Astrocyte (in vitro differentiated cells and primary cell): Measurements from ENCODE around the gene RGS5.

Source experiments
- EZH2 ChIP-seq: IDR thresholded peaks from 2 replicates; pipeline ENCODE4 v1.6.1; 2012; ENCODE audit warnings: mild to moderate bottlenecking, low read length, inconsistent platforms; ENCODE audit not compliant: insufficient read depth
- TF ChIP-seq, protein P1 (sequence below): IDR thresholded peaks from 2 replicates; pipeline ENCODE4 v1.5.1; 2011; ENCODE audit warnings: low read depth, mild to moderate bottlenecking, inconsistent platforms, low read length, moderate library complexity; ENCODE audit not compliant: insufficient read depth

DNA sequence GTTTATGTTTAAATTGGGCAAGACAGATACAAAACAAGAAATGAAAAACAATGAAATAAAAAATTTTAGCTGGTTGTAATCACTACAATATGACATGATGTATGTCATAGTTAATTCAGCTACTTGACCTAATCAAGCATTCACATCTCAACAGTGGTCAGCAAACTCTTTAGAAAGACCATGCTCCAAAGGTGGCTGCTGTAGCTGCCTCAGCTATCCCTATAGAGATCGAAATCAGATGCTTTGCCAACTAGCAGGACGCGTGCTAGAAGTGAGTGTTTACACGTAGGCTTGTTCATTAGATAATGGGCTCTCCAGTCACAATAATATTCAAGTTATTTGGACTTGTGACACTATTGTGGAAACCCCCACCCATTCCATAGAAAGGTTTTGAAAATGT is 25.9 kb downstream of the RGS5 start:
- TF ChIP-seq, protein P1, sequence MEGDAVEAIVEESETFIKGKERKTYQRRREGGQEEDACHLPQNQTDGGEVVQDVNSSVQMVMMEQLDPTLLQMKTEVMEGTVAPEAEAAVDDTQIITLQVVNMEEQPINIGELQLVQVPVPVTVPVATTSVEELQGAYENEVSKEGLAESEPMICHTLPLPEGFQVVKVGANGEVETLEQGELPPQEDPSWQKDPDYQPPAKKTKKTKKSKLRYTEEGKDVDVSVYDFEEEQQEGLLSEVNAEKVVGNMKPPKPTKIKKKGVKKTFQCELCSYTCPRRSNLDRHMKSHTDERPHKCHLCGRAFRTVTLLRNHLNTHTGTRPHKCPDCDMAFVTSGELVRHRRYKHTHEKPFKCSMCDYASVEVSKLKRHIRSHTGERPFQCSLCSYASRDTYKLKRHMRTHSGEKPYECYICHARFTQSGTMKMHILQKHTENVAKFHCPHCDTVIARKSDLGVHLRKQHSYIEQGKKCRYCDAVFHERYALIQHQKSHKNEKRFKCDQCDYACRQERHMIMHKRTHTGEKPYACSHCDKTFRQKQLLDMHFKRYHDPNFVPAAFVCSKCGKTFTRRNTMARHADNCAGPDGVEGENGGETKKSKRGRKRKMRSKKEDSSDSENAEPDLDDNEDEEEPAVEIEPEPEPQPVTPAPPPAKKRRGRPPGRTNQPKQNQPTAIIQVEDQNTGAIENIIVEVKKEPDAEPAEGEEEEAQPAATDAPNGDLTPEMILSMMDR = no peak
- no peak for TF ChIP-seq EZH2
